ENCODE measurements around the gene DGKG.

DGKG gene

GRCh38 chr3:186097663-186098451, 264.2 kb downstream of the DGKG start:
- no peaks in the 10 kb centered on the region for H3K79me2 ChIP-seq (ENCODE audit: control insufficient read depth, low read length)
- H3K4me1 ChIP-seq (ENCODE audit: control insufficient read depth, low read length) = no peaks in the 10 kb centered on the region

GRCh38 chr3:186097317-186097662, 264.7 kb downstream of the DGKG start:
- no peak overlapping the region for H3K4me3 ChIP-seq (ENCODE audit: low read length)
- H3K27me3 ChIP-seq (ENCODE audit: control insufficient read depth, low read length) = peaks cover 27% of the 10 kb centered on the region
- no peak overlapping the region for H3K4me2 ChIP-seq (ENCODE audit: low read length)
- H3K4me1 ChIP-seq (ENCODE audit: control insufficient read depth, low read length) = no peaks in the 10 kb centered on the region
- no peaks in the 10 kb centered on the region for H4K20me1 ChIP-seq (ENCODE audit: control insufficient read depth, insufficient read depth, low read depth, low read length)
- no peaks in the 10 kb centered on the region for H3K36me3 ChIP-seq (ENCODE audit: control insufficient read depth, low read length)
- no peaks in the 10 kb centered on the region for H3K9me3 ChIP-seq (ENCODE audit: control insufficient read depth, insufficient read depth, low read length)
- no peak overlapping the region for H3K27ac ChIP-seq (ENCODE audit: low read depth, low read length)
- no peaks in the 10 kb centered on the region for H3K79me2 ChIP-seq (ENCODE audit: control insufficient read depth, low read length)
- no peaks in the 10 kb centered on the region for H3K9me2 ChIP-seq (replicated peaks; ENCODE audit: control insufficient read depth, low read length)
- TF ChIP-seq CTCF (IDR thresholded peaks at IDR 0.05; ENCODE audit: low read depth, low read length, poor library complexity, severe bottlenecking) = no peak
- TF ChIP-seq EZH2phosphoT487 (IDR thresholded peaks at IDR 0.05; ENCODE audit: borderline replicate concordance, low read length) = no peak
- H3F3A ChIP-seq (ENCODE audit: control insufficient read depth, insufficient read depth) = no peaks in the 10 kb centered on the region

More at GRCh38 chr3:186097663-186098451, 264.2 kb downstream of the DGKG start:
- H3K9me3 ChIP-seq (ENCODE audit: control insufficient read depth, insufficient read depth, low read length) = no peaks in the 10 kb centered on the region
- no peaks in the 10 kb centered on the region for H3F3A ChIP-seq (ENCODE audit: control insufficient read depth, insufficient read depth)
- H3K9me2 ChIP-seq (replicated peaks; ENCODE audit: control insufficient read depth, low read length) = no peaks in the 10 kb centered on the region
- TF ChIP-seq EZH2phosphoT487 (IDR thresholded peaks at IDR 0.05; ENCODE audit: borderline replicate concordance, low read length) (no peak), CTCF (IDR thresholded peaks at IDR 0.05; ENCODE audit: low read depth, low read length, poor library complexity, severe bottlenecking) (no peak)
- H3K4me2 ChIP-seq (ENCODE audit: low read length) = no peak overlapping the region
- H3K27me3 ChIP-seq (ENCODE audit: control insufficient read depth, low read length) = peaks cover 31% of the 10 kb centered on the region
- H3K4me3 ChIP-seq (ENCODE audit: low read length) = no peak overlapping the region
- no peaks in the 10 kb centered on the region for H3K36me3 ChIP-seq (ENCODE audit: control insufficient read depth, low read length)
- no peaks in the 10 kb centered on the region for H4K20me1 ChIP-seq (ENCODE audit: control insufficient read depth, insufficient read depth, low read depth, low read length)
- H3K27ac ChIP-seq (ENCODE audit: low read depth, low read length) = no peak overlapping the region
